Measurements from ENCODE around the gene GRM1. TPM values are rescaled to one million over a fixed set of nuclear protein-coding genes. Genes with fewer than 3 reads are reported as not detected.

The GRM1 gene
- total and polyA plus RNA-seq, 2 of the 4 experiments (the other 2 are of a cell fraction) = not detected

DNA sequence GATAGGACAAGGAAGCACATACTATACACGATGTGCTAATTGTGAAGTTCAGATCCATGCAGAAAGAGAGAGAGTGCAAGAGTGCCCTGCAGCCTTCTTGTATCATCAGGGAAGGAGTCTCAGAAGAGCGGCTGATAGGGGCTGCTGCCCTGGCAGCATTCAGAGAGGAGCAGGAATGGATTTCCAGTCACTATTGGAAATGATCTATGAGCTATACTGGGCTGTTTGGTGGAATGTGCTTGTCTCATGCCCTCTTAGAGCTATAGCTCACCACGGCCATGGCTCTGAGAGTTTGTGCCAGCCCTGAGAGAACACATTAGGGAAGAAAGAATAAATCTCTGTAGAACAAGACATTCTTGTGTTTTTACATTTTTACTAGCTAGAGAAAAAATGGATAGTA lies 302.2 kb downstream of the GRM1 start:
- Histone ChIP-seq H3K4ac (ENCODE audit: low read depth, low read length) (no peak overlapping the region), H3K4me3 (ENCODE audit: insufficient read depth, low read depth, low read length) (no peak overlapping the region), H4K20me1 (ENCODE audit: insufficient read depth, low read length) (no peaks in the 10 kb centered on the region), H3K56ac (ENCODE audit: extremely low read depth, insufficient read depth, low read length) (no peak overlapping the region), H2AK5ac (ENCODE audit: low read depth, low read length) (no peak overlapping the region), H2BK120ac (ENCODE audit: low read depth, low read length) (no peak overlapping the region), H4K91ac (ENCODE audit: insufficient read depth, low read depth, low read length) (no peak overlapping the region), H3K4me1 (ENCODE audit: control insufficient read depth, insufficient read depth, low read length) (no peaks in the 10 kb centered on the region), H3K23ac (ENCODE audit: low read depth, low read length) (no peak overlapping the region), H4K8ac (ENCODE audit: low read depth in 2 of 2, low read length in 2 of 2) (no peak overlapping the region), H3K14ac (replicated peaks; ENCODE audit: low read depth, low read length) (no peak overlapping the region), H2AK9ac (replicated peaks; ENCODE audit: low read depth, low read length, poor library complexity) (no peak overlapping the region), H2BK5ac (ENCODE audit: low read depth, low read length, poor library complexity, severe bottlenecking) (no peak overlapping the region), H2BK15ac (ENCODE audit: low read depth, low read length) (no peak overlapping the region), H3K9ac (ENCODE audit: low read depth, low read length) (no peak overlapping the region), H3K4me2 (ENCODE audit: low read depth, low read length) (no peak overlapping the region), H3K9me3 (ENCODE audit: control insufficient read depth, insufficient read depth, low read length) (peaks cover 2% of the 10 kb centered on the region; the same call in 1 of the 2 replicates), H3K27ac (ENCODE audit: insufficient read depth, low read length) (no peak overlapping the region), H3K36me3 (ENCODE audit: control insufficient read depth, insufficient read depth, low read length) (no peaks in the 10 kb centered on the region), H3K27me3 (ENCODE audit: control insufficient read depth, insufficient read depth, low read length) (no peaks in the 10 kb centered on the region), H2BK20ac (ENCODE audit: low read depth, low read length) (no peak overlapping the region), H2AFZ (replicated peaks; ENCODE audit: low read length, poor library complexity) (no peak overlapping the region), H4K5ac (ENCODE audit: low read depth, low read length) (no peak overlapping the region), H3K18ac (ENCODE audit: low read depth, low read length) (no peak overlapping the region), H3K79me1 (ENCODE audit: low read depth in 1 of 2, low read length in 2 of 2) (no peaks in the 10 kb centered on the region), H3K9me1 (ENCODE audit: insufficient read depth, low read length) (no peaks in the 10 kb centered on the region)
- TF ChIP-seq, protein P1, sequence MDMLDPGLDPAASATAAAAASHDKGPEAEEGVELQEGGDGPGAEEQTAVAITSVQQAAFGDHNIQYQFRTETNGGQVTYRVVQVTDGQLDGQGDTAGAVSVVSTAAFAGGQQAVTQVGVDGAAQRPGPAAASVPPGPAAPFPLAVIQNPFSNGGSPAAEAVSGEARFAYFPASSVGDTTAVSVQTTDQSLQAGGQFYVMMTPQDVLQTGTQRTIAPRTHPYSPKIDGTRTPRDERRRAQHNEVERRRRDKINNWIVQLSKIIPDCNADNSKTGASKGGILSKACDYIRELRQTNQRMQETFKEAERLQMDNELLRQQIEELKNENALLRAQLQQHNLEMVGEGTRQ (IDR thresholded peaks at IDR 0.05; ENCODE audit: low read depth, low read length) = no peak
- TF ChIP-seq RFX5 (IDR thresholded peaks at IDR 0.05; ENCODE audit: low read depth, low read length) (no peak), NFE2L2 (IDR thresholded peaks at IDR 0.05; ENCODE audit: low read depth, low read length) (no peak)
- BruUV-seq (replicated peaks) = no TSS peak
- ATAC-seq (ENCODE audit: low read depth) = no peak
- intact Hi-C loops (cut with micrococcal nuclease) (no loop called here), dilution Hi-C loops (cut with HindIII; ENCODE audit: low sequenced_read_pairs, unreplicated experiment) (no loop called here), in situ Hi-C loops (cut with MboI; ENCODE audit: low sequenced_read_pairs) (no loop called here)
- DNase-seq = no peak
- POLR2A ChIA-PET (ENCODE audit: unreplicated experiment) = no interaction called here
- no CpG with 5 or more reads among the region's 3 CpGs for WGBS, 2 experiments (ENCODE audit: extremely low coverage in 2 of 2, insufficient read length in 1 of 2)
- CTCF ChIA-PET = no interaction called here

All from IMR-90 (cell line).